Measurements from ENCODE around the gene NPHP4. TPM values are rescaled to one million over a fixed set of nuclear protein-coding genes. Genes with fewer than 3 reads are reported as not detected.

NPHP4 gene
- total RNA-seq, 1 experiment from 2014 or later = 3.9 TPM

GRCh38 chr1:5971471-5972197 is 20.6 kb downstream of the NPHP4 start:
- Histone ChIP-seq H3K27ac (ENCODE audit: low read length) (no peak overlapping the region), H2AFZ (ENCODE audit: low read length) (no peak overlapping the region), H3K4me3 (ENCODE audit: low read length) (no peak overlapping the region), H3K9ac (ENCODE audit: low read length) (no peak overlapping the region), H3K9me3 (ENCODE audit: low read length) (no peaks in the 10 kb centered on the region), H3K36me3 (ENCODE audit: insufficient read depth, low read length) (no peaks in the 10 kb centered on the region), H3K79me2 (ENCODE audit: low read length) (no peaks in the 10 kb centered on the region), H3K9me2 (replicated peaks; ENCODE audit: insufficient read depth, low read length) (no peaks in the 10 kb centered on the region), H3K4me2 (ENCODE audit: low read depth, low read length, poor library complexity, severe bottlenecking) (no peak overlapping the region), H3K27me3 (ENCODE audit: low read length) (no peaks in the 10 kb centered on the region), H4K20me1 (ENCODE audit: insufficient read depth, low read depth, low read length) (no peaks in the 10 kb centered on the region), H3K4me1 (ENCODE audit: low read length) (no peaks in the 10 kb centered on the region)
- DNase-seq = no peak

GRCh38 chr1:5970610-5971273 is 21.5 kb downstream of the NPHP4 start:
- Histone ChIP-seq H3K9ac (ENCODE audit: low read length) (no peak overlapping the region), H3K9me3 (ENCODE audit: low read length) (no peaks in the 10 kb centered on the region), H3K27me3 (ENCODE audit: low read length) (no peaks in the 10 kb centered on the region)

GRCh38 chr1:5969168-5969567 is 23.1 kb downstream of the NPHP4 start:
- Histone ChIP-seq H3K27me3 (ENCODE audit: low read length) (no peaks in the 10 kb centered on the region), H3K4me3 (ENCODE audit: low read length) (no peak overlapping the region), H3K4me1 (ENCODE audit: low read length) (no peaks in the 10 kb centered on the region), H3K4me2 (ENCODE audit: low read depth, low read length, poor library complexity, severe bottlenecking) (no peak overlapping the region), H3K27ac (ENCODE audit: low read length) (no peak overlapping the region), H2AFZ (ENCODE audit: low read length) (no peak overlapping the region), H3K9me2 (replicated peaks; ENCODE audit: insufficient read depth, low read length) (no peaks in the 10 kb centered on the region), H3K9ac (ENCODE audit: low read length) (no peak overlapping the region), H3K79me2 (ENCODE audit: low read length) (no peaks in the 10 kb centered on the region), H4K20me1 (ENCODE audit: insufficient read depth, low read depth, low read length) (no peaks in the 10 kb centered on the region), H3K36me3 (ENCODE audit: insufficient read depth, low read length) (no peaks in the 10 kb centered on the region), H3K9me3 (ENCODE audit: low read length) (no peaks in the 10 kb centered on the region)
- DNase-seq = no peak

More at GRCh38 chr1:5970610-5971273, 21.5 kb downstream of the NPHP4 start:
- Histone ChIP-seq H2AFZ (ENCODE audit: low read length) (no peak overlapping the region), H3K9me2 (replicated peaks; ENCODE audit: insufficient read depth, low read length) (no peaks in the 10 kb centered on the region), H3K4me2 (ENCODE audit: low read depth, low read length, poor library complexity, severe bottlenecking) (no peak overlapping the region), H3K4me1 (ENCODE audit: low read length) (no peaks in the 10 kb centered on the region), H3K4me3 (ENCODE audit: low read length) (no peak overlapping the region), H3K79me2 (ENCODE audit: low read length) (no peaks in the 10 kb centered on the region), H3K36me3 (ENCODE audit: insufficient read depth, low read length) (no peaks in the 10 kb centered on the region), H3K27ac (ENCODE audit: low read length) (no peak overlapping the region), H4K20me1 (ENCODE audit: insufficient read depth, low read depth, low read length) (no peaks in the 10 kb centered on the region)
- no peak for DNase-seq

GRCh38 chr1:5968161-5968736 is 24.0 kb downstream of the NPHP4 start:
- no peaks in the 10 kb centered on the region for H3K79me2 ChIP-seq (ENCODE audit: low read length)
- H3K36me3 ChIP-seq (ENCODE audit: insufficient read depth, low read length) = no peaks in the 10 kb centered on the region
- no peak for DNase-seq
- no peak overlapping the region for H3K27ac ChIP-seq (ENCODE audit: low read length)
- no peak overlapping the region for H3K4me3 ChIP-seq (ENCODE audit: low read length)
- no peaks in the 10 kb centered on the region for H3K9me3 ChIP-seq (ENCODE audit: low read length)
- H3K9me2 ChIP-seq (replicated peaks; ENCODE audit: insufficient read depth, low read length) = no peaks in the 10 kb centered on the region
- H4K20me1 ChIP-seq (ENCODE audit: insufficient read depth, low read depth, low read length) = no peaks in the 10 kb centered on the region
- no peaks in the 10 kb centered on the region for H3K27me3 ChIP-seq (ENCODE audit: low read length)
- no peak overlapping the region for H3K4me2 ChIP-seq (ENCODE audit: low read depth, low read length, poor library complexity, severe bottlenecking)
- no peak overlapping the region for H2AFZ ChIP-seq (ENCODE audit: low read length)
- no peak overlapping the region for H3K9ac ChIP-seq (ENCODE audit: low read length)
- no peaks in the 10 kb centered on the region for H3K4me1 ChIP-seq (ENCODE audit: low read length)

- Histone ChIP-seq H2AFZ (ENCODE audit: low read length) (no peak overlapping the region), H4K20me1 (ENCODE audit: insufficient read depth, low read depth, low read length) (no peaks in the 10 kb centered on the region), H3K4me1 (ENCODE audit: low read length) (no peaks in the 10 kb centered on the region), H3K4me3 (ENCODE audit: low read length) (no peak overlapping the region), H3K9ac (ENCODE audit: low read length) (no peak overlapping the region), H3K27me3 (ENCODE audit: low read length) (no peaks in the 10 kb centered on the region), H3K79me2 (ENCODE audit: low read length) (no peaks in the 10 kb centered on the region), H3K27ac (ENCODE audit: low read length) (no peak overlapping the region), H3K9me3 (ENCODE audit: low read length) (no peaks in the 10 kb centered on the region), H3K36me3 (ENCODE audit: insufficient read depth, low read length) (no peaks in the 10 kb centered on the region), H3K9me2 (replicated peaks; ENCODE audit: insufficient read depth, low read length) (no peaks in the 10 kb centered on the region), H3K4me2 (ENCODE audit: low read depth, low read length, poor library complexity, severe bottlenecking) (no peak overlapping the region)
- no peak for DNase-seq
These were observed 24.7 kb downstream of the NPHP4 start for GRCh38 chr1:5967351-5968160.

GRCh38 chr1:5966543-5967205 is 25.6 kb downstream of the NPHP4 start:
- Histone ChIP-seq H2AFZ (ENCODE audit: low read length) (no peak overlapping the region), H3K27me3 (ENCODE audit: low read length) (no peaks in the 10 kb centered on the region), H3K79me2 (ENCODE audit: low read length) (no peaks in the 10 kb centered on the region), H3K9ac (ENCODE audit: low read length) (no peak overlapping the region), H3K36me3 (ENCODE audit: insufficient read depth, low read length) (no peaks in the 10 kb centered on the region), H3K4me1 (ENCODE audit: low read length) (no peaks in the 10 kb centered on the region), H3K9me2 (replicated peaks; ENCODE audit: insufficient read depth, low read length) (no peaks in the 10 kb centered on the region), H3K9me3 (ENCODE audit: low read length) (no peaks in the 10 kb centered on the region), H3K27ac (ENCODE audit: low read length) (no peak overlapping the region), H4K20me1 (ENCODE audit: insufficient read depth, low read depth, low read length) (no peaks in the 10 kb centered on the region), H3K4me2 (ENCODE audit: low read depth, low read length, poor library complexity, severe bottlenecking) (no peak overlapping the region), H3K4me3 (ENCODE audit: low read length) (no peak overlapping the region)
- DNase-seq = no peak

GRCh38 chr1:5965586-5966131 is 26.6 kb downstream of the NPHP4 start:
- H3K79me2 ChIP-seq (ENCODE audit: low read length) = no peaks in the 10 kb centered on the region
- H3K36me3 ChIP-seq (ENCODE audit: insufficient read depth, low read length) = no peaks in the 10 kb centered on the region
- no peak overlapping the region for H2AFZ ChIP-seq (ENCODE audit: low read length)
- no peaks in the 10 kb centered on the region for H3K9me2 ChIP-seq (replicated peaks; ENCODE audit: insufficient read depth, low read length)
- no peaks in the 10 kb centered on the region for H3K9me3 ChIP-seq (ENCODE audit: low read length)
- no peaks in the 10 kb centered on the region for H3K27me3 ChIP-seq (ENCODE audit: low read length)
- H3K4me1 ChIP-seq (ENCODE audit: low read length) = no peaks in the 10 kb centered on the region
- H3K4me2 ChIP-seq (ENCODE audit: low read depth, low read length, poor library complexity, severe bottlenecking) = no peak overlapping the region
- H3K4me3 ChIP-seq (ENCODE audit: low read length) = no peak overlapping the region
- H3K9ac ChIP-seq (ENCODE audit: low read length) = no peak overlapping the region
- no peaks in the 10 kb centered on the region for H4K20me1 ChIP-seq (ENCODE audit: insufficient read depth, low read depth, low read length)
- no peak overlapping the region for H3K27ac ChIP-seq (ENCODE audit: low read length)
- no peak for DNase-seq

Measured in Karpas-422 (cell line).